SK-N-MC (cell line): ENCODE data around the gene CILP.

Experiments used
- EZH2 ChIP-seq: fragments of 200-600 bp; sonication (generic); IDR thresholded peaks from one replicate; pipeline ENCODE4 v1.6.1; 2017; ENCODE audit warnings: antibody characterized with exemption
- FOXP2 ChIP-seq: optimal IDR thresholded peaks from 2 replicates; pipeline ENCODE3; 2011; ENCODE audit warnings: mild to moderate bottlenecking, moderate library complexity; ENCODE audit not compliant: insufficient read depth; ENCODE audit errors: extremely low read length, control extremely low read depth
- POLR2AphosphoS5 ChIP-seq: IDR thresholded peaks from 2 replicates; pipeline ENCODE4 v1.6.1; 2012; ENCODE audit warnings: mild to moderate bottlenecking, low read depth, low read length, borderline replicate concordance

- TF ChIP-seq POLR2AphosphoS5 (no peak), FOXP2 (no peak), EZH2 (no peak)
These were observed 35.8 kb downstream of the CILP start for GRCh38 chr15:65175511-65175910.
